HG02763 (cell line): ENCODE measurements around the gene CACNA2D3.

ENCODE experiments used
- ATAC-seq: cut with Tn5 transposase; IDR thresholded peaks from one replicate; pipeline ENCODE4 v1.9.1; 2021; ENCODE audit warnings: mild to moderate bottlenecking, moderate library complexity; ENCODE audit not compliant: unreplicated experiment

The CACNA2D3 gene

GRCh38 chr3:54168451-54168850 is 46.1 kb downstream of the CACNA2D3 start:
- no peak for ATAC-seq

GRCh38 chr3:54169524-54169923 is 47.2 kb downstream of the CACNA2D3 start:
- ATAC-seq: no peak

GRCh38 chr3:54171509-54171908 is 49.2 kb downstream of the CACNA2D3 start:
- no peak for ATAC-seq

GRCh38 chr3:54171951-54172350 is 49.6 kb downstream of the CACNA2D3 start:
- ATAC-seq: no peak

GRCh38 chr3:54173371-54173770 is 51.0 kb downstream of the CACNA2D3 start:
- no peak for ATAC-seq

GRCh38 chr3:54176106-54176505 is 53.8 kb downstream of the CACNA2D3 start:
- ATAC-seq: no peak

- no peak for ATAC-seq
These were observed 55.5 kb downstream of the CACNA2D3 start for GRCh38 chr3:54177816-54178215.

- no peak for ATAC-seq
These were observed 56.0 kb downstream of the CACNA2D3 start for GRCh38 chr3:54178376-54178775.

GRCh38 chr3:54180921-54181320 is 58.6 kb downstream of the CACNA2D3 start:
- ATAC-seq: no peak

- no peak for ATAC-seq
These were observed 59.9 kb downstream of the CACNA2D3 start for GRCh38 chr3:54182242-54182641.

- no peak for ATAC-seq
These were observed 63.4 kb downstream of the CACNA2D3 start for GRCh38 chr3:54185740-54186139.

GRCh38 chr3:54188176-54188791 is 65.9 kb downstream of the CACNA2D3 start:
- no peak for ATAC-seq

GRCh38 chr3:54191220-54191619 is 68.9 kb downstream of the CACNA2D3 start:
- no peak for ATAC-seq

- no peak for ATAC-seq
These were observed 69.7 kb downstream of the CACNA2D3 start for GRCh38 chr3:54192026-54192425.

- no peak for ATAC-seq
These were observed 70.7 kb downstream of the CACNA2D3 start for GRCh38 chr3:54193093-54193492.

GRCh38 chr3:54196360-54196991 is 74.1 kb downstream of the CACNA2D3 start:
- no peak for ATAC-seq

GRCh38 chr3:54197509-54197908 is 75.2 kb downstream of the CACNA2D3 start:
- no peak for ATAC-seq

- ATAC-seq: no peak
These were observed 76.2 kb downstream of the CACNA2D3 start for GRCh38 chr3:54198556-54198955.

- no peak for ATAC-seq
These were observed 79.7 kb downstream of the CACNA2D3 start for GRCh38 chr3:54202054-54202453.

- no peak for ATAC-seq
These were observed 80.4 kb downstream of the CACNA2D3 start for GRCh38 chr3:54202651-54203248.

- ATAC-seq: no peak
These were observed 84.5 kb downstream of the CACNA2D3 start for GRCh38 chr3:54206874-54207273.

GRCh38 chr3:54211097-54211496 is 88.7 kb downstream of the CACNA2D3 start:
- no peak for ATAC-seq
